ENCODE results near the gene DNM3. TPM values are rescaled to one million over a fixed set of nuclear protein-coding genes. Genes with fewer than 3 reads are reported as not detected.

DNM3 gene
- polyA plus RNA-seq, 1 of the 3 experiments (the other 2 are of a cell fraction) = 0.43 TPM

GRCh38 chr1:171869097-171869496 lies 27.8 kb downstream of the DNM3 start:
- ChIA-PET POLR2A (no interaction called here), CTCF (interaction anchor here (1.0 to 1.8 kb wide), 2 partner anchors 21 to 34 kb away, joined by 3 to 5 read pairs; no protein-coding TSS in a partner anchor)
- no peaks in the 10 kb centered on the region for H3K79me2 ChIP-seq (ENCODE audit: insufficient read depth)

GRCh38 chr1:171871848-171872247 lies 30.6 kb downstream of the DNM3 start:
- TF ChIP-seq SIN3A (IDR thresholded peaks at IDR 0.05; ENCODE audit: borderline replicate concordance, low read depth, low read length) (no peak), POLR2AphosphoS5 (IDR thresholded peaks at IDR 0.05; ENCODE audit: low read depth, low read length) (no peak)
- Histone ChIP-seq H3K9me2 (no peaks in the 10 kb centered on the region), H4K20me1 (ENCODE audit: insufficient read depth) (no peaks in the 10 kb centered on the region), H3K9me3 (no peaks in the 10 kb centered on the region), H3K27me3 (ENCODE audit: insufficient read depth) (no peaks in the 10 kb centered on the region), H3K4me2 (no peak overlapping the region), H2AFZ (ENCODE audit: low read depth) (no peak overlapping the region), H3K4me1 (ENCODE audit: control insufficient read depth in 1 of 2, insufficient read depth in 2 of 2, low read depth in 1 of 2, low read length in 1 of 2) (peaks cover 0 to 2% of the 10 kb centered on the region in 2 experiments; a peak in 1 of 4 replicates), H3K79me2 (ENCODE audit: insufficient read depth) (no peaks in the 10 kb centered on the region), H3K4me3 (ENCODE audit: low read depth in 2 of 2, low read length in 1 of 2) (no peak overlapping the region), H3K27ac (ENCODE audit: low read depth in 2 of 2, low read length in 1 of 2) (no peak overlapping the region), H3K36me3 (replicated peaks in 1 of 2; ENCODE audit: control insufficient read depth in 1 of 2, insufficient read depth in 2 of 2, low read length in 1 of 2) (no peaks in the 10 kb centered on the region), H3K9ac (no peak overlapping the region), H3F3A (replicated peaks; ENCODE audit: insufficient read depth) (no peaks in the 10 kb centered on the region)
- ChIA-PET POLR2A (no interaction called here), CTCF (interaction anchor here (1.0 kb wide), 1 partner anchor 59 kb away, joined by 3 read pairs; no protein-coding TSS in a partner anchor)
- 32% methylated on average over 2 of the region's 2 CpGs for WGBS (ENCODE audit: low lambda C conversion rate)
- no peak for DNase-seq

More at GRCh38 chr1:171869097-171869496, 27.8 kb downstream of the DNM3 start:
- no peaks in the 10 kb centered on the region for H3F3A ChIP-seq (replicated peaks; ENCODE audit: insufficient read depth)
- peaks cover 0 to 2% of the 10 kb centered on the region in 2 experiments; a peak in 1 of 4 replicates for H3K4me1 ChIP-seq (ENCODE audit: control insufficient read depth in 1 of 2, insufficient read depth in 2 of 2, low read depth in 1 of 2, low read length in 1 of 2)
- no peaks in the 10 kb centered on the region for H3K36me3 ChIP-seq (replicated peaks in 1 of 2; ENCODE audit: control insufficient read depth in 1 of 2, insufficient read depth in 2 of 2, low read length in 1 of 2)
- H3K27ac ChIP-seq (ENCODE audit: low read depth in 2 of 2, low read length in 1 of 2) = no peak overlapping the region
- no peak for DNase-seq
- H3K9me3 ChIP-seq = no peaks in the 10 kb centered on the region
- TF ChIP-seq RXRA (IDR thresholded peaks at IDR 0.05; ENCODE audit: borderline replicate concordance, low read depth) (no peak), MXI1 (IDR thresholded peaks at IDR 0.05; ENCODE audit: low read depth, low read length) (no peak), NRF1 (IDR thresholded peaks at IDR 0.05; ENCODE audit: low read depth, low read length) (no peak), FOXJ3 (CRISPR knock-in tag; IDR thresholded peaks at IDR 0.05) (no peak), CTCF (IDR thresholded peaks at IDR 0.05) (no peak), TEAD4 (IDR thresholded peaks at IDR 0.05; ENCODE audit: borderline replicate concordance, insufficient read depth) (no peak), NFIC (IDR thresholded peaks at IDR 0.05; ENCODE audit: borderline replicate concordance) (no peak), EZH2phosphoT487 (IDR thresholded peaks at IDR 0.05; ENCODE audit: borderline replicate concordance, low read depth) (no peak), POLR2AphosphoS5 (IDR thresholded peaks at IDR 0.05; ENCODE audit: low read depth, low read length) (no peak), SIN3A (IDR thresholded peaks at IDR 0.05; ENCODE audit: borderline replicate concordance, low read depth, low read length) (no peak), ELF1 (IDR thresholded peaks at IDR 0.05) (no peak)
- H2AFZ ChIP-seq (ENCODE audit: low read depth) = no peak overlapping the region
- no peak overlapping the region for H3K4me3 ChIP-seq (ENCODE audit: low read depth in 2 of 2, low read length in 1 of 2)
- no peaks in the 10 kb centered on the region for H3K27me3 ChIP-seq (ENCODE audit: insufficient read depth)
- H3K4me2 ChIP-seq = no peak overlapping the region
- H4K20me1 ChIP-seq (ENCODE audit: insufficient read depth) = no peaks in the 10 kb centered on the region
- H3K9me2 ChIP-seq = no peaks in the 10 kb centered on the region
- H3K9ac ChIP-seq = no peak overlapping the region
